Measurements from ENCODE around the gene CRACR2B.

Gene CRACR2B

DNA sequence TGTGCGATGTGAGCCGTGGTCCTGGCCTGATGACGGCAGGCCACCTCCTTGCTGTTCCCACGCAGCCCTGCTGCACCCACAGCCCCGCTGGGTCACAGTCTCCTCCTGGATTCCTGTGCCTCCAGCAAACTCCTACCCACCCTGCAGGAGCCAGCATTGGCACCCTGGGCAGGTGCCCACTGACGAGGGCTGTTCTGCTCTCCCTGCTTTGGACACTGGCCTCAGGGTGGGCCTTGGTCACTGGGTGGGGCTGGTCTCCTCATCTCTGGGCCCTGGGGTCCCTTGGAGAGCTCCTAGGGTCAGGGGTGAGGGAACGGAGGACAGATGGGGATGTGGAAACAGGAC is 27.6 kb downstream of the CRACR2B start:
- DNase-seq, result no peak

DNA sequence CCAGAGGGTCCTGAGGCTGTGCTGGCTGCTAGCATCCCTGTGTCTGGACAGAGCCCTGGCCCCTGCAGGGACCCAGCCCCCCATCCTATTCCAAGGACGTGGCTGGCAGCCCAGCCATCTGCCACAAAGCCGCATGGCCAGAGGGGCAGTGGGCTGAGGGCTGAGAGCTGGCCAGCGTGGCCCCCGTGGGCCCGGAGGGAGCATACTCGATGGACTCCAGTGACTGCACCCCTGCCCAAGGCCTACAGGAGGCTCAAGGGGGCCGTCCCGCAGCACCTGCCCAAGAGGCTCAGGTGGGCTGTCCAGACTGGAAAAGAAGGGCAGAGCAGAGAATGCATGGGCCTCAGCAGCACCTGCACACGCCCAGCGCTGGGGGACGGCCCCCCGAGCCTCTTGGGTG is 28.1 kb downstream of the CRACR2B start:
- DNase-seq, result no peak

DNA sequence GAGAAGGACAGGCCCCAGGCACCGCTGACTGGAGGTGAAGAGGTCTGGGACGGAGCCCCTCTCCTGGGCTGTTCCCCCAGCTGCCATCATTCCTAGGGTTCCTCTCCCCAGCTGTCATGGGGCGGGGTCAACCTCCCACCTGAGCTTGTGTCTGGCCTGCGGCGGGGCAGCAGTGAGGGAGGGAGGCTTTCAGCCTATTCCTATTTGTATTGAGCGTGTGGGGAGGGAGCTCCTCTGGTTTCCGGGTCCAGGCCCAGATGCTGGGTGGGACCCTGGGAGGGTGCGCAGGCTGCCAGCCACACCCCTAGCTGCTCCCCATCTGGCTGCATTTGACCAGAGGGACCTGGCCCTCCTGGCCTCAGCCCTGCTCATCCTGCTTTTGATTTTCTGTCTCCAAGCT is 28.7 kb downstream of the CRACR2B start:
- DNase-seq, result no peak

DNA sequence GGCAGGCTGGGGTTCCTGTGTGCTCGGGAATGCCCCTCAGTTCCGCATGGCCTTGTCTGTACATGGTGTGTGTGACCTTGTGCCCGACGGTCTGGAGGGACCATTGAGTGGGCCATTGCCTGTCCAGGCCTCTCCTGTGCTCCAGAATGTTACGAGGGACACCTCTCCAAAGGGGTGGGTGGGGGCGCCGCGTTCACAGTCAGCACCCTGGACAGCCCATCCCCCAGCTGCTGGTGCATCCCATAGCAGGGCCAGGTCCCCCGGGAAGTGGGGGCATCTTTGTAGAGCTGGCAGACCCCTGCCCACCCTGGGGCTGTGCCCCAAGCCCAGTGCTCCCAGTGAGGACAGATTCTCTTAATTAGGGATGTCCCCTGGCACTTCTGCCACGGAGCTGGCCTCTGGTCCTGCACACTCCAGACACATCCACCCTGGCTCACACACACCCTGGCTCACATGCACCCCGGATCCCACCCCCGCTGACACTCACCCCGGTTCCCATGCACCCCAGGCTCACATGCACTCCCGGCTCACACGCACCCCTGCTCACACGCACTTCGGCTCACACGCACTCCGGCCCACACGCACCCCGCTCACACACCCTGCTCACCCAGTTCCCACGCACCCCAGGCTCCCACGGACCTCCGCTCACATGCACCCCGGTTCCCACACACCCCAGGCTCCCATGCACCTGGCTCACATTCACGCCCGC is 30.5 kb downstream of the CRACR2B start:
- DNase-seq, result no peak

DNA sequence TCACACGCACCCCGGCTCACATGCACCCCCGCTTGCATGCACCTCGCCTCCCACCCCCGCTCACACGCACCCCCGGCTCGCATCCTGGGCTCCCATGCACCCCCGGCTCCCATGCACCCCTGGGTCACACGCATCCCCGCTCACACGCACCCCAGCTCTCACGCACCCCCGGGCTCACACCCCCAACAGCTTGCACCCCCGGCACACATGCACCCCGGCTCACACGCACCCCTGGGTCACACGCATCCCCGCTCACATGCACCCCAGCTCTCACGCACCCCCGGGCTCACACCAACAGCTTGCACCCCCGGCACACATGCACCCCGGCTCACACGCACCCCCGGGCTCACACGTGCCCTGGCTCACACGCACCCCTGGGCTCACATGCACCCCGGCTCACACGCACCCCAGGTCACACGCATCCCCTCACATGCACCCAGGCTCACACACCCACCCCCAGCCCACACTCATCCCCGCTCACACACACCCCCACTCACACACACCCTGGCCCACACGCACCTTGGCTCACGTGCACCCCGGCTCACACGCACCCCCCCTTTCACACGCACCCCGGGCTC is 31.1 kb downstream of the CRACR2B start:
- no peak for DNase-seq

DNA sequence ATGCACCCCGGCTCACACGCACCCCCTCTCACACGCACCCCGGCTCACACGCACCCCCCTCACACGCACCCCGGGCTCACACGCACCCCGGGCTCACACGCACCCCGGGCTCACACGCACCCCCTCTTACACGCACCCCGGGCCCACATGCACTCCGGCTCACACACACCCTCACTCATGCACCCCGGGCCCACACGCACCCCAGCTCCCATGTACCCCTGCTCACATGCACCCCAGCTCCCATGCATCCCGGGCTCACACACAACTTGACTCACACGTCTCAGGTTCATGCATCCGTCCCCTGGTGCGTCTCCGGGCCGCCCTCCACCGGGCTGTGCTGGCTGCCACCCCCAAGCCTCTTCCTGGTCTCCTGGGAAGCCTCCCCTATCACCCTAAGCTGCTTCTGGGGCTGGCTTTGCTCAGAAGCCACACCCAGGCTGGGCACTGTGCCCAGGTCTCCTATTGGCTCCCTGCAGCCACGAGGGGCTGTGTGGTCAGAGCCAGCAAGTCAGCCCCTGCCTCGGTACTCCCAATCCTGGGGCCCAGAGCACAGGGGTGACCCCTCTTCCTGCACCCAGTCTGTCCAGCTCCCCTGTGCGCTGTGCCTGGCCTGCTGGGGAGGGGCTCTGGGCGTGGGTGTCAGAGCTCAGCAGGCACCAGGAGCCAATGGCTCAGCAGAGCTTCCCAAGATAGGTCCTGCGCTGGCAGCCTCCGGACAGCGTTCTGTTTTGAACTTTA is 31.8 kb downstream of the CRACR2B start:
- DNase-seq, result no peak

DNA sequence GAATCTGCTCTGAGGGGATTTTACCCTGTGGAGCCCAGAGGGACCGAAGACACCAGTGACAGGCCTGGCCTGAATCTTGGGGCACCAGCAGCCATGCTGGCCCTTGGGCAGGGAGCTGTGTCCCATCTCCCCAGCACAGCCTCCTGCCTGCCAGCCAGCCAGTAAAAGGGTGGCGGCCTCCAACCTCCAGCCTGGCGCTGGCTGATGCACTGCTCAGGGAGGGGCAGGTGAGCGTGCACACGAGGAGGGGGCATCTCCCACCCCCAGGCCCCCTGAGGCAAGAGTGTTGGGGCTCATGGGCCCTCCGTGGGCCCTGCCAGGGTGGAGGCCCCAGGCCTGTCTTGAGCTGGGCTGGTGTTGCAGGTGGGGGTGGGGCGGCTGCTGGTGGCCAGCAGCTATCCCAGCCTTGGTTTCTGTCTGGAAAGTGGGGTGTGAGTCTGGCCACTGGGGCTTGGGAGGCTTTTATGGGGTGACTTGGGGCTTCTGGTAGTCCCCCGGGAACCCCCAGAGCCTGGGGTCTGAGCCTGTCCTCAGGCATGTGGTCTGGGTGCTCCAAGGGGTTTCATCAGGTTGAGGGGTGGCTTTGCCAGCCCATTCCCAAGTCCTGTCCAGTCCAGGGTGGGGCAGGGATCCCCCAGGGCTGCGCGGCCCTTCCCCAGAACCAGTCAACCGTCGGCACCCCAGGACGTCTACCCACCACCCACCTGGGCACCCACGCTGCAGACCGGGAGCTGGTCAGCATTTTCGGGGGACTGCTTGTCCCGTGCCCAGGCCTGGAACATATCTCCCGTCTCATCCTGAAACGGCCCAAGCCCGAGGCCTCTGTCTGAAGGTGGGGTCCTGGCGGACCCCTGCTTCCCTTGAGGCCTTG is 32.8 kb downstream of the CRACR2B start:
- no peak for DNase-seq

DNA sequence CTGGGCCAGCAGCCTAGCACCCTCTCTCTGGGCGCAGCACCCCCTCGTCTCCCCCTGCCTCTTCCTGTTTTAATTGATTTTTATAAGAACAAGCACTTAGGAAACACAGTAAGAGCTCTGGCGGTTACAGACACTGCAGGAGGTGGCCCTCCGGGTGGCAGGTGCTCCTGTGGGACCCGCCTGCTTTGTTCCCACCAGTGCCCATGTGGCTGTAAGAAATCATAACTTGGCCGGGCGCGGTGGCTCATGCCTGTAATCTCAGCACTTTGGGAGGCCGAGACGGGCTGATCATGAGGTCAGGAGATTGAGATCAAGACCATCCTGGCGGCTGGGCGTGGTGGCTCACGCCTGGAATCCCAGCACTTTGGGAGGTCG is 33.4 kb downstream of the CRACR2B start:
- no peak for DNase-seq

DNA sequence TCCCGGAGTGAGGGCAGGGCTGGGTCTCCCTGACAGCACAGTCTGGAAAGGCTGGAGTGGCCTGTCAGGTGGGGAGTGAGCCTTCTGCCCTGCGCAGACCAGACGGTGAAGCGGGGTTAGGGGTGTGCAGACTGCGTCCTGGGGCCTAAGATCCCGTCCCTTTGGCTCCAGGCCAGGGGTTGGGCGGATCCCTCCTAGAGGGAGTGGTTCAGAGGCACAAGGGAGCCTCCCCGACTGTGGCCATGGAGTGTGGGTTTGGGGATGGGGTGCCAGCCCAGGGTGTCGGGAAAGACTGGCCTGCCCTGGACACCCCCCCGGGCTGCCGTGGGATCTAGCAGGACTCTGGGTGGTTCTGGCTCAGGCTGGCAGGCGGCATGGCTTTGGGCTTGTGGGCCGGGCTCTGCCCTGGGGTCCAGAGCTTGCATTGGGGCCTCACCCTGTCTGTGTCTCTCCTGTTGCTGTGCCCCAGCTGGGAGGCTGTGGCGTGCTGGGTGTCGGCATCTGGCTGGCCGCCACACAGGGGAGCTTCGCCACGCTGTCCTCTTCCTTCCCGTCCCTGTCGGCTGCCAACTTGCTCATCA is 34.5 kb downstream of the CRACR2B start:
- DNase-seq, result no peak

DNA sequence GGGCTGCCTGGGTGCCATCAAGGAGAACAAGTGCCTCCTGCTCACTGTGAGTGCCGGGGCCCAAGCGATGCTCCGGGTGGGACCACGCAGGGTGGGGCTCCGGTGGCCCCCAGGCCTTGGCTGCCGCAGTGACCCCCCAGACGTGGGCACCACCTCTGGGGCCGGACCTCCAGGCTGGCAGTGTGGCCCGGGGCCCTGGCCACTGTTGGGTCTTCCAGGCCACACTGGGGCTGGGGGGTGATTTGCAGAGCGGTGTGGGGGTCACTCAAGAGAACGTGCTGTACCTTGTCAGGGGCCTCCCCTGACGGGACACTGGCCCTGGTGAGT is 34.9 kb downstream of the CRACR2B start:
- DNase-seq, result no peak

DNA sequence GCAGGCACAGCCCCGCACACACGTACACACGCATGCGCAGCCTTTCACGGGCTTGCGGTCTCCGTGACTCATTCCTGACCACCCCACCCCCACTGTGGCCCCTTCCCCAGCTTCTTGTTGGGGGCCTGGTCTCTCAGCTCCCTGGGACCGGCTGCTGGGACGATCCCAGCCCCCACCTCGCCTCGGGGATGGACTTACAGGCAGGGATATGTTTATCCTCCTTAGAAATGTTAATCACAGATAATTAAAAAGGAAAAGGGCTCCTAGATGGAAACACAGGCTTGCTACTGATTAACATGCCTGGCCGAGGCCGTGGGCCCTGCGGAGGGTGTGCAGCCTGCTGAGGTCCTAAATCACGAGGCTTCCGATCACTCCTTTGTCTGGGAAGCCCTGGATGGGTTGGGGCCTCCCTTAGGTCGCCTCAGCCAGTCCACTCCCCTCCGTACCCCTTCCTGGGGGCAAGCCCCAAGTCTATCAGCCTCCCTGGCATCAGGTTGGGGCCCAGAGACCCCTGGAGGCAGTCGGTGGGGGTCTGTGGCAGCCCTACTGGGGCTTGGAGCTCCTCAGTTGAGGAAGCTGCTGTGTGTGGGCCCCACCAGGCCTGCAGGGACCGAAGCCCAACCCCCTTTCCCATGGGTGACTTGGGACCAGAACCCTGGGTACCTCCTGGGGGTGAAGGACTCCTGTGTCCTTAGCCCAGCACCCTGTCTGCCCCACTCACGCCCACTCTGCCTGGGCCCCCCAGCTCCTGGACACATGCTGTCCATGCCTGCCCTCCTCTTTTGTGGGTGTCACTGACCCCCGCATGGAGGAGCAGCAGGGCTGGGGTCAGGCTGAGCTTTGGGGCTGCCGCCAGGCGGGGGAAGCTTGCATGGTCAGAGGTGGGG is 35.5 kb downstream of the CRACR2B start:
- no peak for DNase-seq

DNA sequence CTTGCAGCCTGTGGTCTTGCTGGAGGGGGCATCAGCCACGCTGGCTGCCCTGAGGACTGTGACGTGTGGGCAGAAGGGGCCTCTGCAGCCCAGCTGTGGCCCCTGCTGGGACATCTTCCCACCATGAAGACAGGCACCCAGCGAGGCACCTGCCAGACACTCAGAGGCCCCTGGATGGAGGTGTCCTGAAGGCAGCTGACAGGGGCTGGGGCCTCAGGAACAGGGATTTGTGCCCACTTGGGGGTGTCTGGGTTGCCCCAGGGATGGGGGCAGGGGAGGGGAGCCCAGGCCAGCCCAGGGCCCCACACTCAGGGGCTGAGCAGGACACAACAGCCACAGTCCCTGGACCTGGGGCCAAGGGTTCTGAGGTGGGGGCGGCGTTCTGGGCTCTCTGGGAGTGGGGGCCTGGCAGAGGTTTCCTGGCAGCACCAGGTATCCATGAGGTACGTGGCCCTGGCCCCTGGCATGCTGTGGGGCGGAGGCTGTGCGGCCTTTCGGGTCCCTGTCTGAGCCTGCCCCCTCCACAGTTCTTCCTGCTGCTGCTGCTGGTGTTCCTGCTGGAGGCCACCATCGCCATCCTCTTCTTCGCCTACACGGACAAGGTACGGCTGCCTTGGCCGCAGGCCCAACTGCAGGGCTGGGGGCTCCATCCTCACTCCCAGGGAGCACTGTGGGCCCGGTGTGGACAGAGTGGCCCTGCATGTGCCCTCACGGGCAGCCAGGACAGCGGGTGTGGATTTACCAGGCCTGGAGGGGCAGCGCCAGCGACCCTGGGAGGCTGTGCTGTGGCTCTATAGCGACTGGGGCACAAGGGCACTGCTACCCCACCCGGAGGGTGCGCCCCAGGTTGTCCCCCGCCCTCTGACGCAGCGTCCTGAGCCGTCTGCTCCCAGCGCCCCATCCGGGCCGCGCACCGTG is 36.5 kb downstream of the CRACR2B start:
- DNase-seq, result no peak

DNA sequence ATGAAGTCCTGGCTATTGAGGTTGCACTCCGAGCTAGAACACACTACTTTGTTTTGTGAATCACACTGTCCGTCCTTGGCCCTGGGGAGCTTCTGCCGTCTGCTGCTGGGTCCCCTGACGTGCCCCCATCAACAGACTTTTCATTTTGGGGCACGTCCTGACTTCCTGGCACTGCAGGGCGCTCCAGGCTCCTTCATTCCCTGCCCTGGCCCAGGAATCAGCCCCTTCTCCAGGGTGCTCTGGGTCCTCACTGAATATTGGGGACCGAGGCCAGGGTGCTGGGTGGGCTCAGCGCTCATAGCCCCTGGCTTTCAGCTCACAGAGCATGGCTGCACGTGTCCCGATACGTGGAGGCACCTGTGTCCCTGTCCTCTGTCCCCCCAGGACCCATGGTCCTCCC is 37.2 kb downstream of the CRACR2B start:
- no peak for DNase-seq

DNA sequence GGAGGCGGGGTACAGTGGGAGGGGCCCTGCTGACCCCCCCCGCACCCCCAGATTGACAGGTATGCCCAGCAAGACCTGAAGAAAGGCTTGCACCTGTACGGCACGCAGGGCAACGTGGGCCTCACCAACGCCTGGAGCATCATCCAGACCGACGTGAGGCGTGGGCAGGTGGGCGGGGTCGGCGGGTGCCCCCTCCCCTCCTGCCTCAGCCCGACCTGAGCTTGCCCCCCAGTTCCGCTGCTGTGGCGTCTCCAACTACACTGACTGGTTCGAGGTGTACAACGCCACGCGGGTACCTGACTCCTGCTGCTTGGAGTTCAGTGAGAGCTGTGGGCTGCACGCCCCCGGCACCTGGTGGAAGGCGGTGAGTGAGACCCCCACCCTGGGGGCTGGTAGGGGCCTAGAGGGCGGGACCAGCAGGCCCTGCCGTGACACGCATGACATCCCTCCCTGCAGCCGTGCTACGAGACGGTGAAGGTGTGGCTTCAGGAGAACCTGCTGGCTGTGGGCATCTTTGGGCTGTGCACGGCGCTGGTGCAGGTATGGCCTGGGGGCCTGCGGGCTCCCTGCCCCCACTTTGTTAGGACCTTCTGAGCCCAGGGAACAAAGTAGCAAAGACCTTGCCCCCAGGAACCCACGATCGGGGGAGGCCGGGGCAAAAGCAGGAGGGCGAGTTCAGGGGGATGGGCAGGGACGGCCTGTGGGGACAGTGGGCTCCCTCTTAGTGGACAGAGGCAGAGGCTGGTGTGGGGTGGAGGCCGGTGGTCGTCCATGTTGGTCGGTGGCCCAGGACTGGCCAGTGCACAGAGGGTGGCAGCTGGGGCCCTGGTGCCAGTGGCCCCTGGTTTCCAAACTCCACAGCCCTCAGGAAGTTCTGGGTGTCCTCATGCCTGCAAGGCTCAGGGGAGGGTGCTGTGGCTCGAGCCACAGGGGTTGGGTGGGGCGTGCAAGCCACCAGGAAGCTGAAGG is 38.0 kb downstream of the CRACR2B start:
- no peak for DNase-seq

DNA sequence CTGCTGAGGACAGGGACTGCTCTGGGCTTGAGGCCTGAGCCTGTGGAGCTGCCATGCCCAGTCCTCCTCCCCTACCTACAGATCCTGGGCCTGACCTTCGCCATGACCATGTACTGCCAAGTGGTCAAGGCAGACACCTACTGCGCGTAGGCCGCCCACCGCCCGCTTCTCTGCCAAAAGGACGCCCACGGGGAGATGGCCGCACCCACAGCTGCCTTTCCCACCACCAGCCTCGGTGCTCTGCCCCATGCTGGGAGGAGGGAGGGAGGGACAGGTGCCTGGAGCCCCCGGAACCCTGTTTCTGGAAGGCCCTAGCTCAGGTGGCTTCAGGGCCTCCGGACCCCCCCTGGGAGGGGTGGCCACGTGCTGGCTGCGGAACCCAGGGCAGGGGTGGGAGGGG is 38.8 kb downstream of the CRACR2B start:
- no peak for DNase-seq

DNA sequence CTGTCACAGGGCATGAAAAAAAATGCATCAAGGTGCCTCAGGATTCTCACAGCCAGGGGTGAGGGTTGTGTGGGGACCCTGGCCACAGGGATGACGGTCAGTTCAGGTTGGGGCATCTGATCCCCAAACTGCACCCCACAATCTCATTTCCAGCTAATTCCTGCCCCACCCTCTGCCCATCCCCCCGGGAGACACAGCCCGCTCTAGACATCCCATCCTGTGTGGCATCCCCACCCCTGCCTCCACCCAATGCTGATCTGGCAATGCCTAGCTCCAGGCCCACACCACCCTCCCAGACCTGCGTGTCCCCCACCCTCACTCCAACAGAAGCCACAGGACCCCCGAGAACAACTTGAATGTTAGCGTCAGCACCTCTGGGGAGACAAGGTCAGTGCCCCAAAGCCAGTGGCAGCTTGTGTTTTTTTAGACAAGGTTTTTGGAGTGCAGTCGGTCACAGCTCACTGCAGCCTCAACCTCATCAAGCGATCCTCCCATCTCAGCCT is 40.2 kb downstream of the CRACR2B start:
- no peak for DNase-seq

DNA sequence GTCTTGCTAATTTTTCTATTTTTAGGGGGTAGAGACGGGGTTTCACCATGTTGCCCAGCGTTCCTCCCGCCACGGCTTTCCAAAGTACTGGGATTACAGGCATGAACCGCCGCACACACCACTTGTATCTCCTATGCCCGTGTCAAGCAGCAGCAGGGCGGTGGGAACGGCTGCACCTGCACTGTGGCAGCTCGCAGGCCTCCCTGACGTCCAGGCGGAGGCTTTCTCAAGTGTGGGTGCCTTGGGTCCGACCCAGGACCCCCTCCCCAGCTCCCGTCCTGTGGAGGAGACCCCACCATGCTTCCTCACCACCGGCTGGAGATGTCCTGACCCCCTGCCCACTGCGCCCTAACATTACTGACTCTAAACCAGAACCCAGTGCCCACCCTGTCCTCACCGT is 40.7 kb downstream of the CRACR2B start:
- DNase-seq, result no peak

DNA sequence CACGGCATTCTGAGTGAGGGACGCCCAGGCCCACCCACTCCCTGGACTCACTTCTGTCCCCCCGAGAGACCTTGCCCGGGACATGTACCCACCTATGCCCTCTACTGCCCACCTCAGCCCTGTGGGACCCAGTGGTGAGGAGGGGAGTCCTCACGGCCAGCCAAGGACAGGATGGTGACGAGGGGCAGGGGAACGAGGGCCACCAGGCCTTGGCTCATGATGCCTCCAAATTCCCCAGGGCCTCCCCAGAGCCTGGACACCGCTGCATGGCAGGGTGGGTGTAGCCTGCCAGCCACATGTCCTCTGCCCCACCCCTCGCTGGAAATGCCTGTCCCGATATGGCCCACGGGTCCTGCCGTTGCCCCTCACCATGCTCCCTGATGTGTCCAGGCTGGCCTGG is 41.1 kb downstream of the CRACR2B start:
- no peak for DNase-seq

DNA sequence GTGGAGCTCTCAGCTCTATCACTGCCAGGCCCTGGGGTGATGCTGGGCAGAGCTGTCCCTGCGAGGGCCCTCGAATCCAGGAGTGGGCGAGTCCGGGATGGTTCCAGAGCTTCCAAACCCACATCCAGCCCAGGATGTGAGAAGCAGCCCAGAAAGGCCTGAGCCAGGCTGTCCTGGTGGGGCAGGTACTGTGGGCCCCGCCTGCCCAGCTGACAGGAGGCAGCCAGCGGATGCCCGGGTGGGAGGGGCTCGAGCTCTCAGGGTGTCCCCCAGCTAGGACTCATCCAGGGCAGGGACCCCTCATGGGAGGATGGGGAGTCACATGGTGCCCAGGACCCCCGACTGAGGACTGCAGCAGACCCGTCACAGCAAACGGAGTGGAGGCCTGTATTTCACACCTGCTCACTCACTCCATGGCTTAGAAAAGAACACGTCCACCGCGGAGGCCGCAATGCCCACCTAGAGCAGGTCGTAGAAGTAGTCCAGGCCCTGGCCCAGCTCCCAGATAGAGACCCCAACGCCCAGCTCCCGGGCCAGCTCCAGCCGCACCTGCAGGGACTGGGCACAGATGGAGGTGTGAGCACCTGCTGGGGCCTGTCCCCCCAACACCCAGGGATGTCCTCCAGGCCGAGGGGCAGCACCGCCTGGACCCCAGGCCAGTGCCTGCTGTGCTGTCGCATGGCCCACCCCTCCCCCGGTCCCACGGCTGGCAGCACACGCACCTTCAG is 41.8 kb downstream of the CRACR2B start:
- DNase-seq, result no peak

All from AML-193 (cell line).